ENCODE measurements around the gene NBPF14.
"Not testable (repeated sequence)": the region's sequence is repeated elsewhere in the genome, so short reads cannot be mapped to it uniquely, and the experiment has no call there.

DNA sequence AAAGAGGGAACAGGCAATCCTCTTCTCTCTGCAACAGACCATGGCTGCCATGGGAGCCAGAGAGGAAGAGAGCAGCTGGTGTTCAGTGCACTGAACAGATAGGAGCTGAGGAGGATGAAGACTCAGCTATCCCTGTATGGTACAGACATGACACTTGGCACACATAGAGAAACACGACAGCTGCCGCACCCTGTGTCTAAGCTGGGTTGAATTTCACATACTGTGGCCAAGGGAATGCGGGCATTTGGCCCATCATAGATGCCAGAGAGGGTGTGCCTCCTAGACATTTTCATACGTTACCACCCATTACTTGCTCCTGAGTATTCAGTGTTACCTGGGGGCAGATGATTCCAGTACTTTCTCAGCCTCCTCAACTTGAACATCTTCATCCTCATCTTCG lies 4.7 kb downstream of the NBPF14 start:
- not testable (repeated sequence) for TF ChIP-seq POLR2A (IDR thresholded peaks at IDR 0.05)
- TF ChIP-seq, protein P1, sequence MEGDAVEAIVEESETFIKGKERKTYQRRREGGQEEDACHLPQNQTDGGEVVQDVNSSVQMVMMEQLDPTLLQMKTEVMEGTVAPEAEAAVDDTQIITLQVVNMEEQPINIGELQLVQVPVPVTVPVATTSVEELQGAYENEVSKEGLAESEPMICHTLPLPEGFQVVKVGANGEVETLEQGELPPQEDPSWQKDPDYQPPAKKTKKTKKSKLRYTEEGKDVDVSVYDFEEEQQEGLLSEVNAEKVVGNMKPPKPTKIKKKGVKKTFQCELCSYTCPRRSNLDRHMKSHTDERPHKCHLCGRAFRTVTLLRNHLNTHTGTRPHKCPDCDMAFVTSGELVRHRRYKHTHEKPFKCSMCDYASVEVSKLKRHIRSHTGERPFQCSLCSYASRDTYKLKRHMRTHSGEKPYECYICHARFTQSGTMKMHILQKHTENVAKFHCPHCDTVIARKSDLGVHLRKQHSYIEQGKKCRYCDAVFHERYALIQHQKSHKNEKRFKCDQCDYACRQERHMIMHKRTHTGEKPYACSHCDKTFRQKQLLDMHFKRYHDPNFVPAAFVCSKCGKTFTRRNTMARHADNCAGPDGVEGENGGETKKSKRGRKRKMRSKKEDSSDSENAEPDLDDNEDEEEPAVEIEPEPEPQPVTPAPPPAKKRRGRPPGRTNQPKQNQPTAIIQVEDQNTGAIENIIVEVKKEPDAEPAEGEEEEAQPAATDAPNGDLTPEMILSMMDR (IDR thresholded peaks at IDR 0.05): not testable (repeated sequence)

All from esophagus squamous epithelium (tissue), 4 donors.